Occipital lobe (tissue), 2 donors: ENCODE measurements around the gene TBC1D24. TPM values are rescaled to one million over a fixed set of nuclear protein-coding genes. Genes with fewer than 3 reads are reported as not detected.

Source experiments
- DNase-seq: peaks from one replicate; lab custom pipeline; 2025; lab: John Stamatoyannopoulos, UW
- total RNA-seq: library from RNA; depleted of rRNA; stranded (reverse); fragments of >200 nt; gene quantifications from one replicate; pipeline ENCODE4 v1.2.3, GENCODE V29; 2014

The TBC1D24 gene
- total RNA-seq, 1 donor from 2014 or later: 22.3 TPM

DNA sequence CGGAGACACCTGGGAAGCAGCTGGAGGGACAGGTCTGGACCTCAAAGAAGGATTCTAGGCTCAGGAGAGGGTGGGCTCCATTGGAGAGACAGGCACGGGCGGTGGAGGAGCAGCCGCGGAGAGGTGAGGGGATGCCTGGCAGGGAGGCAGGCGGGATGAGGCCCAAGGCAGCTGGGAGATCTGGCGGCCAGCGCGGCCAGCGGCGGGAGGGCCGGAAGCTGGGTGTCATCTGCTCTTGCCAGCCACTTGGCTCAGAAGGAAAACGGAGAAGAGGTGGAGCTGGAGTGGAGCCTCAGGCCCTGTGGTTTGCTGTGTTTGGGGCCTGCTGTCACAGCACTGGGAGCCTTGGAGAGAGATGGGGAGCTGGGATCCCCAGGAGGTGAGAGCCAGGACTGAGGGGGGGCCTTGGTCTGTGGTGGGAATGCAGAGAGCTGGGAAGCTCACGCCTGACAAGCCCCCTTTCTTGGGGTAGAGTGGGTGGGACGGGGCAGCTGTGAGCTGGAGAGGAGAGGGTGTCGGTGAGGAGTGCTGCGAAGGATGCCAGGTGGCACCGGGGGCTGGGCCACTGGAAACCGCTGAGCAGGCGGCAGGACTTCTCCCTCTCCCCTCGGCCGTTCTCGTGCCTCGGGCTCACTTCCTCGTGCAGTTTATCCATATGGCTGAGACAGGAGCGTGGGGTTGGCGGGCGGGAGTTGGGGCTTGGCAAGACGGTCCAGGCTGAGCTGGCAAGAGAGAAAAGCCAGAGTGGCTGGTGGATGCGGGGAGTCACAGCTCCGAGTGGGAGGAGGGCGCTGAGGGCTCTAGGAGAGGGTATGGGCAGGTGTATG lies 8.0 kb downstream of the TBC1D24 start:
- peak; percentile 63 for DNase-seq

GRCh38 chr16:2483939-2484897 lies 9.3 kb downstream of the TBC1D24 start:
- no peak for DNase-seq

- no peak for DNase-seq
Measured at GRCh38 chr16:2484898-2485508, 10.1 kb downstream of the TBC1D24 start.

GRCh38 chr16:2485811-2486507 lies 11.0 kb downstream of the TBC1D24 start:
- no peak for DNase-seq

- DNase-seq: peak; percentile 55
Measured at GRCh38 chr16:2486645-2487516, 12.0 kb downstream of the TBC1D24 start.

- DNase-seq: no peak
Measured at GRCh38 chr16:2487517-2487842, 12.6 kb downstream of the TBC1D24 start.

DNA sequence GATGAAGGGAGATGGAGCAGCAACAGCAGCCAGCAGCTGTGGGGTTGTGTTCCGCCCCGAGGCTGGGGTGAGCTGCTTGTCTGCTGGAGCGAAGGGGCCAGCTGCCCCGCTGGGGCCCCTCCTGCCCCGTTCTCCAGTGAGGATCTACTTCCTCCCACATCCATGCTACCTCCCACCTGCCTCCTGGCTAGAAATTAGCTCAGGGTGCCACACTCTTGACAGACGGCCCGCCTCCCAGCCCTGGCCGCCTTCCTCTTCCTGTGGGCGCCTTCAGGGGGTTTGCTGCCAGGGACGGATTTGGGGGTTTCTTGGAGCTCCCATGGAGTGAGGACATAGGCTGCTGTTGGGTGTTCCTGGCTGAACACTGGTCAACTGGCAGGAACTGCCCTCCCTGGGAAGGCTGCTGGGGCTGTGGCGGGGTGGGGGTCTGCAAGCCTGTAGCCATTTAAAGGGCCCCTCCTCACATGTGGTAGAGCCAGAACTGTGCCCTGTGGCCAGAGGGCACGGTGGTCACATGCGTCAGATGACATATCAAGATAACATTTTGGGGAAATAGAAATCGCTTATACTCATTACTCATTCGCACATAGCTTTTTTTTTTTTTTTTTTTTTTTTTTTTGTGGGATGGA lies 13.1 kb downstream of the TBC1D24 start:
- no peak for DNase-seq

- DNase-seq: no peak
Measured at GRCh38 chr16:2489581-2489980, 14.7 kb downstream of the TBC1D24 start.

GRCh38 chr16:2490190-2491105 lies 15.5 kb downstream of the TBC1D24 start:
- DNase-seq: no peak

GRCh38 chr16:2492292-2492691 lies 17.4 kb downstream of the TBC1D24 start:
- DNase-seq: no peak

- no peak for DNase-seq
Measured at GRCh38 chr16:2493605-2494004, 18.7 kb downstream of the TBC1D24 start.

DNA sequence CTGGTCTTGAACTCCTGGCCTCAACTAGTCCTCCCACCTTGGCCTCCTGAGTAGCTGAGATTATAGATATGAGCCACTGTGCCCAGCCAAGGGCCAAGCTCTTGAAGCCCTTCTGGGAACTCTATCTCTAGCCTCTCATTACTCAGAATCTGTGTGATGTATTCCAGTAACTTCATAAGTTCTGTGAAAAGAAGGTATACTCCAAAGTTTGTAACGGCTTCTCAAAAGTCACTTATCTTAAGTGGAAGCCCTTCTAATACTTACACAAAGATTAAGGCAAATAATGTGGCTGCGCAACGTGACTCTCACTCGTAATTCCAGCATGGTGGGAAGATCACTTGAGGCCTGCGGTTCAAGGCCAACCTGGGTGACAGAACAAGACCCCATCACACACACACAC lies 19.7 kb downstream of the TBC1D24 start:
- DNase-seq: no peak

DNA sequence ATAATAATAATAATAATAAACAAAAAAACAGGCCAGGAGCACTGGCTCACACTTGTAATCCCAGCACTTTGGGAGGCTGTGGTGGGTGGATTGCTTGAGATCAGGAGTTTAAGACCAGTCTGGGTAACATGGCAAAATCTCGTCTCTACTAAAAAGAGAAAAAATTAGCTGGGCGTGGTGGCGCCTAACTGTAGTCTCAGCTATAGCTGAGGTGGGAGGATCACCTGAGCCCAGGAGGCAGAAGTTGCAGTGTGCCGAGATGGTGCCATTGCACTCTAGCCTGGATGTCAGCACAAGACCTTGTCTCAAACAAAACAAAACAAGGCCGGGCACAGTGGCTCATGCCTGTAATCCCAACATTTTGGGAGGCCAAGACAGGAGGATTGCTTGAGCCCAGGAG lies 20.1 kb downstream of the TBC1D24 start:
- no peak for DNase-seq

GRCh38 chr16:2496223-2497115 lies 21.5 kb downstream of the TBC1D24 start:
- no peak for DNase-seq

- DNase-seq: no peak
Measured at GRCh38 chr16:2497116-2497630, 22.2 kb downstream of the TBC1D24 start.

GRCh38 chr16:2497695-2498484 lies 23.0 kb downstream of the TBC1D24 start:
- DNase-seq: no peak
